ENCODE results near the gene ZGLP1.

The ZGLP1 gene

GRCh38 chr19:10328558-10329429 lies 19.2 kb upstream of the ZGLP1 start:
- TF ChIP-seq TAF1 (IDR thresholded peaks at IDR 0.05; ENCODE audit: low read depth): no peak
- TF ChIP-seq RAD21 (IDR thresholded peaks at IDR 0.05; ENCODE audit: low read depth): no peak
- TF ChIP-seq NFIC (IDR thresholded peaks at IDR 0.05): no peak
- no peak for TF ChIP-seq EP300 (IDR thresholded peaks at IDR 0.05; ENCODE audit: borderline replicate concordance)
- no peak for TF ChIP-seq ZBTB7A (IDR thresholded peaks at IDR 0.05; ENCODE audit: low read depth)
- no peak for TF ChIP-seq TEAD4 (IDR thresholded peaks at IDR 0.05)
- no peak for TF ChIP-seq CEBPB (IDR thresholded peaks at IDR 0.05)
- no peak for TF ChIP-seq CREB1 (IDR thresholded peaks at IDR 0.05; ENCODE audit: low read depth)
- no peak for TF ChIP-seq TCF12 (IDR thresholded peaks at IDR 0.05; ENCODE audit: low read depth)
- no peak for TF ChIP-seq REST (IDR thresholded peaks at IDR 0.05; ENCODE audit: low read depth)

GRCh38 chr19:10327793-10328192 lies 18.2 kb upstream of the ZGLP1 start:
- no peak for TF ChIP-seq MAX (IDR thresholded peaks at IDR 0.05)
- no peak for TF ChIP-seq EGR1 (IDR thresholded peaks at IDR 0.05)
- TF ChIP-seq REST (IDR thresholded peaks at IDR 0.05; ENCODE audit: low read depth): no peak
- TF ChIP-seq TAF1 (IDR thresholded peaks at IDR 0.05; ENCODE audit: low read depth): no peak
- TF ChIP-seq USF1 (IDR thresholded peaks at IDR 0.05): no peak
- TF ChIP-seq ZBTB7A (IDR thresholded peaks at IDR 0.05; ENCODE audit: low read depth): no peak
- TF ChIP-seq CEBPB (IDR thresholded peaks at IDR 0.05): no peak
- TF ChIP-seq NFIC (IDR thresholded peaks at IDR 0.05): no peak
- no peak for TF ChIP-seq CREB1 (IDR thresholded peaks at IDR 0.05; ENCODE audit: low read depth)
- TF ChIP-seq YY1 (IDR thresholded peaks at IDR 0.05; ENCODE audit: low read depth): no peak

GRCh38 chr19:10325732-10326131 lies 16.1 kb upstream of the ZGLP1 start:
- TF ChIP-seq FOXM1 (IDR thresholded peaks at IDR 0.05; ENCODE audit: borderline replicate concordance, low read depth) (no peak), USF1 (IDR thresholded peaks at IDR 0.05) (no peak), CEBPB (IDR thresholded peaks at IDR 0.05) (no peak)

GRCh38 chr19:10321874-10322835 lies 12.5 kb upstream of the ZGLP1 start:
- TF ChIP-seq CREB1 (IDR thresholded peaks at IDR 0.05; ENCODE audit: low read depth): no peak
- TF ChIP-seq EGR1 (IDR thresholded peaks at IDR 0.05): no peak
- TF ChIP-seq YY1 (IDR thresholded peaks at IDR 0.05; ENCODE audit: low read depth): no peak
- TF ChIP-seq NFIC (IDR thresholded peaks at IDR 0.05): no peak
- no peak for TF ChIP-seq FOXM1 (IDR thresholded peaks at IDR 0.05; ENCODE audit: borderline replicate concordance, low read depth)
- TF ChIP-seq MAX (IDR thresholded peaks at IDR 0.05): no peak
- TF ChIP-seq TAF1 (IDR thresholded peaks at IDR 0.05; ENCODE audit: low read depth): no peak
- no peak for TF ChIP-seq CEBPB (IDR thresholded peaks at IDR 0.05)
- no peak for TF ChIP-seq TCF12 (IDR thresholded peaks at IDR 0.05; ENCODE audit: low read depth)
- no peak for TF ChIP-seq ZBTB7A (IDR thresholded peaks at IDR 0.05; ENCODE audit: low read depth)
- no peak for TF ChIP-seq RAD21 (IDR thresholded peaks at IDR 0.05; ENCODE audit: low read depth)
- no peak for TF ChIP-seq TEAD4 (IDR thresholded peaks at IDR 0.05)
- no peak for TF ChIP-seq EP300 (IDR thresholded peaks at IDR 0.05; ENCODE audit: borderline replicate concordance)

GRCh38 chr19:10321417-10321797 lies 11.8 kb upstream of the ZGLP1 start:
- no peak for TF ChIP-seq REST (IDR thresholded peaks at IDR 0.05; ENCODE audit: low read depth)
- no peak for TF ChIP-seq ZBTB7A (IDR thresholded peaks at IDR 0.05; ENCODE audit: low read depth)
- TF ChIP-seq YY1 (IDR thresholded peaks at IDR 0.05; ENCODE audit: low read depth): no peak
- no peak for TF ChIP-seq NFIC (IDR thresholded peaks at IDR 0.05)
- TF ChIP-seq TAF1 (IDR thresholded peaks at IDR 0.05; ENCODE audit: low read depth): no peak
- TF ChIP-seq TEAD4 (IDR thresholded peaks at IDR 0.05): no peak
- no peak for TF ChIP-seq CEBPB (IDR thresholded peaks at IDR 0.05)
